GM12892 (cell line): Measurements from ENCODE around the gene SEL1L.
"Not testable (repeated sequence)": the region's sequence is repeated elsewhere in the genome, so short reads cannot be mapped to it uniquely, and the experiment has no call there.

Experiments used
- DNase-seq: peaks from one replicate; pipeline ENCODE4 v3.0.0; 2011; ENCODE audit not compliant: insufficient read length
- FAIRE-seq: peaks from 2 replicates; lab custom pipeline; 2011; peaks lifted over from hg19 to GRCh38; lab: Jason Lieb, UNC
- POLR2A ChIP-seq: IDR thresholded peaks from 2 replicates; pipeline ENCODE4 v1.6.1; 2011; ENCODE audit warnings: low read depth, low read length, control low read depth
- POLR2AphosphoS5 ChIP-seq: IDR thresholded peaks from 2 replicates; pipeline ENCODE4 v1.6.1; 2011; ENCODE audit warnings: low read depth, low read length, control low read depth
- TAF1 ChIP-seq: IDR thresholded peaks from 2 replicates; pipeline ENCODE4 v1.6.1; 2011; ENCODE audit warnings: low read depth, mild to moderate bottlenecking, control low read depth, low read length, borderline replicate concordance

SEL1L gene

GRCh38 chr14:81519200-81520011 is 14.2 kb downstream of the SEL1L start:
- DNase-seq = no peak
- FAIRE-seq = no peak
- TF ChIP-seq POLR2AphosphoS5 (no peak), POLR2A (no peak), TAF1 (no peak)

- FAIRE-seq (no peak), DNase-seq (no peak)
- TF ChIP-seq POLR2A = no peak
- no peak for TF ChIP-seq POLR2AphosphoS5
- TF ChIP-seq TAF1 = no peak
Measured at GRCh38 chr14:81517798-81518398, 15.8 kb downstream of the SEL1L start.

GRCh38 chr14:81516986-81517797 is 16.5 kb downstream of the SEL1L start:
- no peak for FAIRE-seq
- TF ChIP-seq TAF1 = no peak
- TF ChIP-seq POLR2A = no peak
- TF ChIP-seq POLR2AphosphoS5 = no peak
- DNase-seq = no peak

- DNase-seq, FAIRE-seq: not testable (repeated sequence)
Measured at GRCh38 chr14:81515927-81516326, 17.7 kb downstream of the SEL1L start.

GRCh38 chr14:81512826-81513225 is 20.8 kb downstream of the SEL1L start:
- not testable (repeated sequence) for FAIRE-seq, DNase-seq

- TF ChIP-seq TAF1 (no peak), POLR2AphosphoS5 (no peak), POLR2A (no peak)
- FAIRE-seq = no peak
- no peak for DNase-seq
Measured at GRCh38 chr14:81511111-81511904, 22.3 kb downstream of the SEL1L start.

- TF ChIP-seq TAF1 (no peak), POLR2A (no peak), POLR2AphosphoS5 (no peak)
- DNase-seq (no peak), FAIRE-seq (no peak)
Measured at GRCh38 chr14:81509838-81510452, 23.7 kb downstream of the SEL1L start.

GRCh38 chr14:81509321-81509720 is 24.3 kb downstream of the SEL1L start:
- DNase-seq (no peak), FAIRE-seq (no peak)
- TF ChIP-seq TAF1 (no peak), POLR2AphosphoS5 (no peak), POLR2A (no peak)

- FAIRE-seq (no peak), DNase-seq (no peak)
- TF ChIP-seq TAF1 (no peak), POLR2A (no peak), POLR2AphosphoS5 (no peak)
Measured at GRCh38 chr14:81506487-81506886, 27.2 kb downstream of the SEL1L start.

GRCh38 chr14:81504864-81505263 is 28.8 kb downstream of the SEL1L start:
- no peak for FAIRE-seq
- no peak for DNase-seq
- TF ChIP-seq POLR2A (no peak), POLR2AphosphoS5 (no peak), TAF1 (no peak)

- TF ChIP-seq TAF1 (no peak), POLR2A (no peak), POLR2AphosphoS5 (no peak)
- no peak for DNase-seq
- no peak for FAIRE-seq
Measured at GRCh38 chr14:81485781-81486180, 47.9 kb downstream of the SEL1L start.
